ENCODE data around the gene GADD45B.

- TF ChIP-seq CTCF (IDR thresholded peaks at IDR 0.05; ENCODE audit: extremely low read depth in 1 of 2, insufficient read depth in 1 of 2, low read depth in 1 of 2, low read length in 2 of 2): no peak
- no peak for TF ChIP-seq POLR2AphosphoS5 (IDR thresholded peaks at IDR 0.05; ENCODE audit: insufficient read depth, low read depth, low read length)
- TF ChIP-seq MAX (IDR thresholded peaks at IDR 0.05; ENCODE audit: insufficient read depth, insufficient read length): no peak
- no peak for TF ChIP-seq JUN (IDR thresholded peaks at IDR 0.05; ENCODE audit: borderline replicate concordance, insufficient read depth, insufficient read length, low read depth)
- no peak for TF ChIP-seq EZH2 (IDR thresholded peaks at IDR 0.05; ENCODE audit: borderline replicate concordance, low read depth, low read length, severe bottlenecking)
- no peak for TF ChIP-seq POLR2A (IDR thresholded peaks at IDR 0.05; ENCODE audit: low read depth, low read length)
These were observed 22.4 kb upstream of the GADD45B start for GRCh38 chr19:2453431-2454025.

Measured in endothelial cell of umbilical vein (primary cell).